ENCODE results near the gene SEMA4A.
A peak's percentile ranks its signal among the peaks of the same experiment; 100 is the strongest.

The SEMA4A gene

GRCh38 chr1:156193488-156194299, 40.3 kb downstream of the SEMA4A start, which contains the start of gene SLC25A44:
Gene SLC25A44 (plus strand): TSS chr1:156194104. CDS start chr1:156199848, 5,744 bp downstream.
- H3K4me3 ChIP-seq (ENCODE audit: low read length), result peak within 1 kb of the TSS; percentile 90
- peaks cover 10% of the 10 kb centered on the region for H3K4me1 ChIP-seq (ENCODE audit: control insufficient read depth, insufficient read depth, low read length)
- H3K9me3 ChIP-seq (replicated peaks; ENCODE audit: low read length), result no peaks in the 10 kb centered on the region
- no peaks in the 10 kb centered on the region for H3K27me3 ChIP-seq (ENCODE audit: control insufficient read depth, insufficient read depth, low read length)
- H3K9ac ChIP-seq (ENCODE audit: low read depth, low read length), result peak within 1 kb of the TSS; percentile 89
- no peaks in the 10 kb centered on the region for H3K36me3 ChIP-seq (ENCODE audit: insufficient read depth, low read length)
- peak within 1 kb of the TSS; percentile 95 for H3K4me2 ChIP-seq (ENCODE audit: low read length)

GRCh38 chr1:156194300-156194652, 40.9 kb downstream of the SEMA4A start:
- Histone ChIP-seq H3K36me3 (ENCODE audit: insufficient read depth, low read length) (no peaks in the 10 kb centered on the region), H3K9ac (ENCODE audit: low read depth, low read length) (peak overlapping the region; percentile 89), H3K9me3 (replicated peaks; ENCODE audit: low read length) (no peaks in the 10 kb centered on the region), H3K27me3 (ENCODE audit: control insufficient read depth, insufficient read depth, low read length) (no peaks in the 10 kb centered on the region), H3K4me3 (ENCODE audit: low read length) (peak overlapping the region; percentile 90), H3K4me1 (ENCODE audit: control insufficient read depth, insufficient read depth, low read length) (peaks cover 10% of the 10 kb centered on the region), H3K4me2 (ENCODE audit: low read length) (peak overlapping the region; percentile 95)

- peaks cover 13% of the 10 kb centered on the region for H3K36me3 ChIP-seq (ENCODE audit: insufficient read depth, low read length)
- no peaks in the 10 kb centered on the region for H3K9me3 ChIP-seq (replicated peaks; ENCODE audit: low read length)
- no peak overlapping the region for H3K4me2 ChIP-seq (ENCODE audit: low read length)
- no peaks in the 10 kb centered on the region for H3K27me3 ChIP-seq (ENCODE audit: control insufficient read depth, insufficient read depth, low read length)
- peaks cover 10% of the 10 kb centered on the region for H3K4me1 ChIP-seq (ENCODE audit: control insufficient read depth, insufficient read depth, low read length)
- no peak overlapping the region for H3K4me3 ChIP-seq (ENCODE audit: low read length)
- no peak overlapping the region for H3K9ac ChIP-seq (ENCODE audit: low read depth, low read length)
Measured at GRCh38 chr1:156195853-156196252, 42.5 kb downstream of the SEMA4A start.

- Histone ChIP-seq H3K4me3 (ENCODE audit: low read length) (no peak overlapping the region), H3K4me2 (ENCODE audit: low read length) (no peak overlapping the region), H3K36me3 (ENCODE audit: insufficient read depth, low read length) (peaks cover 13% of the 10 kb centered on the region), H3K27me3 (ENCODE audit: control insufficient read depth, insufficient read depth, low read length) (no peaks in the 10 kb centered on the region), H3K9me3 (replicated peaks; ENCODE audit: low read length) (no peaks in the 10 kb centered on the region), H3K4me1 (ENCODE audit: control insufficient read depth, insufficient read depth, low read length) (peaks cover 10% of the 10 kb centered on the region), H3K9ac (ENCODE audit: low read depth, low read length) (no peak overlapping the region)
Measured at GRCh38 chr1:156196445-156196844, 43.1 kb downstream of the SEMA4A start.

DNA sequence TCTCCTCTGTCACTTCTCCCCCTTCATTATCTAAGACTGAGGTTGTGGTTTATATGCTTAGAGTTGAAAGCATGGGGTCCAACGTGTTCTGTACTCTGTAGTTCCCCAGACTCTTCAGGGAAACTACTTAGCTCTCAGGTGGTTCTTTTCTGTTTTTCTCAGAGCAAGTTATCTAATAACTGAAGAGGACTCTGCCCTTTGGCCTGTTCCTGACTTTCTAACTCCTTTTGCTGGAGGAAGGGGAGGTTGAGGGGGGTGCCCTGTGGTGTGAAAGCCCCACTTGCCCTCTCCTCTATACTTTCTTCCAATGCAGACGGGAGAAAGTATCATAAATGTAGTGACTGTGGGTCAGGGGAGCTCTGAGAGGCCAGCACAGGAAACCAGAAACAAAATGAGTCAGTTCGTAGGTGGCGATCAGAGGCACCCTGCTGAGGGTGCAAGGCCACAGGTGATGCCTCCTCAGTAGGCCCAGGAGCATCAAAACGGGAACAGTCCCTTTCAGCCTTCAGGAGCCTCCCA, 45.5 kb downstream of the SEMA4A start:
- H3K36me3 ChIP-seq (ENCODE audit: insufficient read depth, low read length), result peaks cover 20% of the 10 kb centered on the region

GRCh38 chr1:156200044-156200443, 46.7 kb downstream of the SEMA4A start:
- Histone ChIP-seq H3K27me3 (ENCODE audit: control insufficient read depth, insufficient read depth, low read length) (no peaks in the 10 kb centered on the region), H3K9ac (ENCODE audit: low read depth, low read length) (no peak overlapping the region), H3K4me3 (ENCODE audit: low read length) (no peak overlapping the region), H3K9me3 (replicated peaks; ENCODE audit: low read length) (no peaks in the 10 kb centered on the region), H3K4me1 (ENCODE audit: control insufficient read depth, insufficient read depth, low read length) (peaks cover 6% of the 10 kb centered on the region), H3K36me3 (ENCODE audit: insufficient read depth, low read length) (peaks cover 20% of the 10 kb centered on the region), H3K4me2 (ENCODE audit: low read length) (no peak overlapping the region)

More for the DNA sequence above, 45.5 kb downstream of the SEMA4A start:
- Histone ChIP-seq H3K27me3 (ENCODE audit: control insufficient read depth, insufficient read depth, low read length) (no peaks in the 10 kb centered on the region), H3K4me3 (ENCODE audit: low read length) (no peak overlapping the region), H3K4me1 (ENCODE audit: control insufficient read depth, insufficient read depth, low read length) (peaks cover 11% of the 10 kb centered on the region), H3K4me2 (ENCODE audit: low read length) (no peak overlapping the region), H3K9me3 (replicated peaks; ENCODE audit: low read length) (no peaks in the 10 kb centered on the region), H3K9ac (ENCODE audit: low read depth, low read length) (no peak overlapping the region)

GRCh38 chr1:156203331-156203730, 49.9 kb downstream of the SEMA4A start:
- H3K4me3 ChIP-seq (ENCODE audit: low read length), result no peak overlapping the region
- H3K4me2 ChIP-seq (ENCODE audit: low read length), result no peak overlapping the region
- peaks cover 25% of the 10 kb centered on the region for H3K36me3 ChIP-seq (ENCODE audit: insufficient read depth, low read length)
- no peak overlapping the region for H3K9ac ChIP-seq (ENCODE audit: low read depth, low read length)
- no peaks in the 10 kb centered on the region for H3K27me3 ChIP-seq (ENCODE audit: control insufficient read depth, insufficient read depth, low read length)
- H3K9me3 ChIP-seq (replicated peaks; ENCODE audit: low read length), result no peaks in the 10 kb centered on the region
- peaks cover 6% of the 10 kb centered on the region for H3K4me1 ChIP-seq (ENCODE audit: control insufficient read depth, insufficient read depth, low read length)

DNA sequence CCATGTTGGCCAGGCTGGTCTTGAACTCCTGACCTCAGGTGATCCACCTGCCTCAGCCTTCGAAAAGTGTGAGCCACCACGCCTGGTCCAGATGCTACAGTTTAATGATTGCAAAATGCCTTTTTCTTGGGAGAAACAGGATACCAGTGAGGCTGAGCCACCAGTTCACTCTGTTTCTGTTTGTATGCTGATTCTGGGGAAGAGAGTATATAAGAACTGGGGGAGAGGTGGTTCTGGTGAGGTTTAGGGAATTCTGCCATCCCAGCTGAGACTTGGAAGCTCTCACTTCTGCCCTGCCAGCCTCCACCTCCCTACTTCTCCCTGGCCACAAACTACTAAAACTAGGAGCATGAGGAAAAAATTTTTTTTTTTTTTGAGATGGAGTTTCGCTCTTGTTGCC, 51.3 kb downstream of the SEMA4A start:
- Histone ChIP-seq H3K4me1 (ENCODE audit: control insufficient read depth, insufficient read depth, low read length) (peaks cover 6% of the 10 kb centered on the region), H3K4me3 (ENCODE audit: low read length) (no peak overlapping the region), H3K9me3 (replicated peaks; ENCODE audit: low read length) (no peaks in the 10 kb centered on the region), H3K4me2 (ENCODE audit: low read length) (no peak overlapping the region), H3K36me3 (ENCODE audit: insufficient read depth, low read length) (peaks cover 24% of the 10 kb centered on the region), H3K9ac (ENCODE audit: low read depth, low read length) (no peak overlapping the region), H3K27me3 (ENCODE audit: control insufficient read depth, insufficient read depth, low read length) (no peaks in the 10 kb centered on the region)

- H3K4me1 ChIP-seq (ENCODE audit: control insufficient read depth, insufficient read depth, low read length), result peaks cover 11% of the 10 kb centered on the region
- H3K9me3 ChIP-seq (replicated peaks; ENCODE audit: low read length), result no peaks in the 10 kb centered on the region
- no peak overlapping the region for H3K9ac ChIP-seq (ENCODE audit: low read depth, low read length)
- no peak overlapping the region for H3K4me3 ChIP-seq (ENCODE audit: low read length)
- H3K4me2 ChIP-seq (ENCODE audit: low read length), result no peak overlapping the region
- no peaks in the 10 kb centered on the region for H3K27me3 ChIP-seq (ENCODE audit: control insufficient read depth, insufficient read depth, low read length)
- H3K36me3 ChIP-seq (ENCODE audit: insufficient read depth, low read length), result peaks cover 28% of the 10 kb centered on the region
Measured at GRCh38 chr1:156211243-156211642, 57.9 kb downstream of the SEMA4A start.

DNA sequence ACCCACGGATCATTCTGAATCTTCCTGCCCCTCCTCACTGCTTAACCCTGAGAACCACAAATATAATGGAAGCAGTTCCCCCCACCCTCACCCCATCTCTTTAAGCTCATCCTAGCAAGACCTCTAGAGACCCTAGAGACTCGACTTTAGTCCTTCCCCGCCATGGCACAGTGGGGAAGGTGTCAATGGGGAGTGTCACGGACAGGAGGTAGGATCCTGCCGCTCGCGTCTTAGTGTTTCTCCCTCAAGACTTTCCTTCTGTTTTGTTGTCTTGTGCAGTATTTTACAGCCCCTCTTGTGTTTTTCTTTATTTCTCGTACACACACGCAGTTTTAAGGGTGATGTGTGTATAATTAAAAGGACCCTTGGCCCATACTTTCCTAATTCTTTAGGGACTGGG, 58.7 kb downstream of the SEMA4A start:
- H3K9me3 ChIP-seq (replicated peaks; ENCODE audit: low read length), result no peaks in the 10 kb centered on the region
- H3K27me3 ChIP-seq (ENCODE audit: control insufficient read depth, insufficient read depth, low read length), result no peaks in the 10 kb centered on the region
- peak overlapping the region; percentile 87 for H3K4me3 ChIP-seq (ENCODE audit: low read length)
- peaks cover 11% of the 10 kb centered on the region for H3K4me1 ChIP-seq (ENCODE audit: control insufficient read depth, insufficient read depth, low read length)
- H3K36me3 ChIP-seq (ENCODE audit: insufficient read depth, low read length), result peaks cover 28% of the 10 kb centered on the region
- H3K4me2 ChIP-seq (ENCODE audit: low read length), result peak overlapping the region; percentile 99
- H3K9ac ChIP-seq (ENCODE audit: low read depth, low read length), result peak overlapping the region; percentile 94

DNA sequence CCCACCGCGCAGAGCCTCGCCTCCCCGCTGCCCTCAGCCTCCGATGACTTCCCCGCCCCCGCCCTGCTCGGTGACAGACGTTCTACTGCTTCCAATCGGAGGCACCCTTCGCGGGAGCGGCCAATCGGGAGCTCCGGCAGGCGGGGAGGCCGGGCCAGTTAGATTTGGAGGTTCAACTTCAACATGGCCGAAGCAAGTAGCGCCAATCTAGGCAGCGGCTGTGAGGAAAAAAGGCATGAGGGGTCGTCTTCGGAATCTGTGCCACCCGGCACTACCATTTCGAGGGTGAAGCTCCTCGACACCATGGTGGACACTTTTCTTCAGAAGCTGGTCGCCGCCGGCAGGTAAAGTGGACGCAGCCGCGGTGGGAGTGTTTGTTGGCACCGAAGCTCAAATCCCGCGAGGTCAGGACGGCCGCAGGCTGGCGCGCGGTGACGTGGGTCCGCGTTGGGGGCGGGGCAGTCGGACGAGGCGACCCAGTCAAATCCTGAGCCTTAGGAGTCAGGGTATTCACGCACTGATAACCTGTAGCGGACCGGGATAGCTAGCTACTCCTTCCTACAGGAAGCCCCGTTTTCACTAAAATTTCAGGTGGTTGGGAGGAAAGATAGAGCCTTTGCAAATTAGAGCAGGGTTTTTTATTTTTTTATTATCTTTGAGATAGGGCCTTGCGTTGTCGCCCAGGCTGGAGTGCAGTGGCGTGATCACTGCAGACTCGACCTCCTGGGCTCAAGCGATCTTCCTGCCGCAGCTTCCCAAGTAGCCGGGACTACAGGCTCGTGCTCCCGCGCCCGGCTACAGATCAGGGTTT, 59.7 kb downstream of the SEMA4A start, which contains the start of gene PMF1:
Gene PMF1 (plus strand): TSS at position 175 of the 811 bp plus-strand sequence. CDS start 9 bp downstream, at position 184.
- peak within 1 kb of the TSS; percentile 99 for H3K4me2 ChIP-seq (ENCODE audit: low read length)
- peaks cover 23% of the 10 kb centered on the region for H3K36me3 ChIP-seq (ENCODE audit: insufficient read depth, low read length)
- peak within 1 kb of the TSS; percentile 87 for H3K4me3 ChIP-seq (ENCODE audit: low read length)
- H3K27me3 ChIP-seq (ENCODE audit: control insufficient read depth, insufficient read depth, low read length), result no peaks in the 10 kb centered on the region
- peaks cover 16% of the 10 kb centered on the region for H3K4me1 ChIP-seq (ENCODE audit: control insufficient read depth, insufficient read depth, low read length)
- H3K9me3 ChIP-seq (replicated peaks; ENCODE audit: low read length), result no peaks in the 10 kb centered on the region
- peak within 1 kb of the TSS; percentile 94 for H3K9ac ChIP-seq (ENCODE audit: low read depth, low read length)
